ENCODE data around the gene ZFP91.

The ZFP91 gene

GRCh38 chr11:58631378-58631777 lies 52.5 kb downstream of the ZFP91 start:
- DNase-seq = no peak

GRCh38 chr11:58632510-58632909 lies 53.6 kb downstream of the ZFP91 start:
- no peak for DNase-seq

- DNase-seq = no peak
Observed at GRCh38 chr11:58636587-58636986, 57.7 kb downstream of the ZFP91 start.

DNA sequence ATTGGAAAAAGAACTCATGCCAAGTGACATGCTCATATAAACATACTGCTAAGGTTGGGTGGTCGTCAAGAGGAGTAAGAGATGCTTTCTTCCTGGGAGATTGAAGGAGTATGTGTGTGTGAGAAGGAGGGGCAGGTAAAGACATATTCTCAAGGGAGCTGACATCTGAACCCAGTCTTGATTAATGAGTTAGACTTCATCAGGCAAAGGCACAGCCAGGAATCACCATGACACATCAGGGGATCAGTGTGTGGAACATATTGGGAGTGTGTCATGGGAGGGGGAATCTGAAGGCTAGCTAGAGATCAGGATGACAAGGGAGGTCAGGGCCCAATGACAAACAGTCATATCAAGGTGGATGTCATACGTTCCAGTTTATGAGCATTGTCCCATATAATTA lies 58.5 kb downstream of the ZFP91 start:
- no peak for DNase-seq

DNA sequence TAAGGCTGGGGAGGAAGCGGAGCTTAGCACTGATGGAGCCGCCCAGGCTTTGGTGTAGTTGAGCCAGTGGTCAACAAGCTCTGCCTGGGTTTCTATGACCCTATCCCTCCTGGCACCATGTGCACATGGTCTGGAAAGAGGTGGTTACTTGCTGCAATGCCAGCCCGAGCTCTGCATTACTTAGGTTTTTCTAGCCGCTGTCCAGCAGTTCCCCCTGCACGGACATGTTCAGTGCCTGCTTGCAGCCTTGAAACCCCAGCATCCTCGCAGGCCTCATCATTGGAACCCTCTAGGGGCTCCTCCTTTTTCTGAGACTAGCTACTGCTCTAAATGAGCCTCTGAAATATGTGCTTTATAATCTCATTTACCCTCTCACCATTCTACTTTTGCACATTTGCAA lies 60.2 kb downstream of the ZFP91 start:
- no peak for DNase-seq

- no peak for DNase-seq
Observed at GRCh38 chr11:58639669-58640068, 60.8 kb downstream of the ZFP91 start.

DNA sequence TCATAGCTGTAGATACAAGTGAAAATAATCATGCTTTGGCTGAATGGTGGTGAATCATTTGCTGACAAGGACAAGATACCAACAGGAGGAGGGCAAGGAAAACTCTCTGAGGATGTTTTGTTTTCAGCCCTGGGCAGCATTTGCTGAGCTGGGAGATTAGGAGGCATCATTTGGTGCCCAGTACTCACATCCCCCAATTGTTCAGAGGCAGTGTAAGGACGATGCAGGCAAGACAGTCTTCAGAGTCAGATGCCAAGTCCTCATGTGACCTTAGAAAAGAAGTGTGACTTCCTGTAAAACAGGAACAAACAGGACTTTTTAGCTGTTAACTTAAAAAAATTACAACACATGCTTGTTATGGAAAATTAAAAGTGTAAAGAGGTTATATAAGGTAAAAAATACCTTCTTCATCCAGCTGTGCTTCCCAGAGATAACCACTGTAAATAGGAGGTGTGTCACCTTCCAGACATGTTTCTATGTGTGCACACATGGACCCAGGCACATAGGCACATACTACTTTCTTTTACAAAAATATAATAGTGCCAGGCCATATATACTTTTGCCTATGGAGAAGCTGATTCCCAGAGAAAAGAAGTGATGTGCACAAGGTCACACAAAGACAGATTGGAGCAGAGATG lies 61.6 kb downstream of the ZFP91 start:
- no peak for DNase-seq

DNA sequence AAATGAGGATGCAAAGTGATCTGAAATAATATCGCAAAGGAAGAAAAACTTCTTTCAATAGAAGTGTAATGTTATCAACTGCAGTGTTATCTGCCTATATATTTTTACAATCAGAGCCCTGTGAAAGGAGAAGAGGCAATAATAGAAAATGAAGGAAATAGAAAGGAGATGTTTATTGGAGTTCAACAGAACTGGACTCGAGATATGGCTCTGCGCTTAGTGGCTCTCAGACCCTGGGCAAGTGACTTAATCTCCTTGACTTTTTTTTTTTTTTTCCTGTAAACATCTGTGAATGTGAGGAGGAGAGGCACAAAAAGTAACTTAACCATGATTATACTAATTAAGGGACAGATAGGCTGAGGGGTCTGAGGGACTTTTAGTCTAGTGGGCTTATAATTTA lies 62.5 kb downstream of the ZFP91 start:
- DNase-seq = no peak

- no peak for DNase-seq
Observed at GRCh38 chr11:58641803-58642581, 63.1 kb downstream of the ZFP91 start.

DNA sequence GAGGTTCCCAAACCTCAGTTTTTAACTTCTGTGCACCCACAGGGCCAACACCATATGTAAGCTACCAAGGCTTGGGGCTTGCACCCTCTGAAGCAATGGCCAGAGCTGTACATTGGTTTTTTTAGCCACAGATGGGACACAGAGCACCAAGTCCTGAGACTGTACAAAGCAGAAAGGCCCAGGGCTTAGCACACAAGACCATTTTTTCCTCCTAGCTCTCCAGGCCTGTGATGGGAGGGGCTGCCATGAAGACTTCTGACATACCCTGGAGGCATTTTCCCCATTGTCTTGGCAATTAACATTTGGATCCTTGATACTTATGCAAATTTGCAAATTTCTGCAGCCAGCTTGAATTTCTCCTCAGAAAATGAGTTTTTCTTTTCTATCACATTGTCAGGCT lies 67.0 kb downstream of the ZFP91 start:
- DNase-seq = no peak

DNA sequence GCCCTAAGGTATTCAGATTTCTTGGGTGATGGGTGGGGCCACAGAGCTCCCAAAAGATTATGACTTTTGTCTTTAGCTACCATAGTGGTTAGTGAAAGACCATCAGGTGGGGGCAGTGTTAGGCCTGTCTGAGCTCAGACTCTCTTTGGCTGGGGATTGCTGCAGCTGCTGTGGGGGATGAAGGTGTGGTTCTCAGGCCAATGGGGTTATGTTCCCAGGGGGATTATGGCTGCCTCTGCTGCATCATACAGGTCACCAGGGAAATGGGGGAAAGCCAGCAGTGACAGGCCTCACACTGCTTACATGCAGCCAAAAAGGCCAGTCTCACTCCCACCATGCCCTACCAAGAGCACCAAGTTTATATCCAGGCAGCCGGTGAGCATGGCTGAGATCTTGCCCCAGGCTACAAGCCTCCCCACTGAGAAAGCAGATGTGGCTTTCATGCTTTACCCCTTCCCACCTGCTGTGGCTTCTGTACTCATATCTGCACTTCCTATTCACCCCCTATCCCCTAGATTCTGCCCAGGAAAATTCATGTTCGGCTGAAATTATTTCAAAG lies 68.4 kb downstream of the ZFP91 start:
- DNase-seq = no peak

GRCh38 chr11:58647866-58648265 lies 69.0 kb downstream of the ZFP91 start:
- DNase-seq = no peak

- DNase-seq = no peak
Observed at GRCh38 chr11:58649623-58650022, 70.8 kb downstream of the ZFP91 start.

- no peak for DNase-seq
Observed at GRCh38 chr11:58650496-58650895, 71.6 kb downstream of the ZFP91 start.

DNA sequence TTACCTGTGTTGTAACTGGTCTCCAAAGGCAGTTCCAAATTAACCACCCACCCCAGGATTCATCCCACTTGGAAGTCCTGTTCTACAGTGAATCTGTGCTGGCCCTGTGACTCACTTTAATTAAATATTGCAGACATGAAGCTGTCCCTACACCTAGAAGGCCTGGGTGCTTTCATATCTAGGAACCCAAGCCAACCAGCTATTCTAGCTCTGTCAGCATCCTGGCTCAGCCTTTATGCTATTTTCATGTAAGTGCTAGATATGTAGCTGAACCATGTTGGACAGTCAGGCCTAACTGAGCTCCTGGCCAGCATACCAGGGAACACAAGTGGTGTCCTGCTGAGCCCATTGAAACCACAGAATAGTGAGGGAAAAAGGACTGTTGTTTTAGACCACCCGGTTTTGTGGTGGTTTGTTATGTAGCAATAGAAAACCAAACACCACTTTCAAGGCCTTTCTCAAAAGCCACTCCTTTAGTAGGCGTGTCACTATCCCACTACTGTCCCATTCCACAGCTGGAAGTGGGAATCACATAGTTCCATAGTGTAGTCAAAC lies 73.9 kb downstream of the ZFP91 start:
- no peak for DNase-seq

DNA sequence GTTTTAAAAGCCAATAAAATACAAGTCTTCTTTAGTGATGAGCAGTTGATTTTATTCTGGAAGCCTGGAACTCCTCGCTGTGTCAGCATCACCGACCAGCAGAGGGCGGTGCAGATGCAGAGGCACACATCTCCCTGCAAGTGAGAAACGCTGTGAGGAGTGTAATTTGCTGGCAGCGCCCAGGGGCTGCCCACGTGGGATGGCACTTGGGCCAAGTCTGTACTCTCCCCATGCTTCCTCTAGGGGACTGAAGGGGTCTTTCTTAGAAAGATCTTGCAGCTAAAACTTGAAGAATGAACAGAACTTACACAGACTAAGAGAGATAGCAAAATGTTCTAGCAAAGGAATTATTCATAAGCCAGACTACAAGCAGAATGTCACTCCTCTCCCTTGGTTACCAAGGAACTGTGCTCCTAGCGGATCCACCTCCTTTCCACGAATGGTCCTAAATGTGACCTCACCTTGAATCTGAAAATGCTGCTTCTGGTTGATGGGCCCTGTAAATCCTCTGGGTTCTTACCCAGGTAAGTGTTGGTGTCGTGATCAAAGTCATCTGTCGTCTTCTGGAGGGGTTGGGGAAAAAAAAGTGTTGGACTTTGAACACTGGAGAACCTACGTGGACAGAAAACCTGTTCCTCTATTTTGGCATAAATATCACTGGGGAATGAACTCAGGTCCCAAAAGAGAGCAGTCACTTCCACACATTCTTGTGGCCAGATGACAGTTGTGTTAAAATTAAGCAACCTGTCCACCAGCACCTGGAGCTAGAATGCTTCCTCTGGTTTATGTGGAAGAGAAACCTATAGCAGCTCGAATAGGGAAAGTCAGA lies 75.4 kb downstream of the ZFP91 start:
- peak; percentile 85 to 86 for DNase-seq

GRCh38 chr11:58654908-58655296 lies 76.0 kb downstream of the ZFP91 start:
- peak in 1 of 2 experiments; percentile 26 for DNase-seq

GRCh38 chr11:58656348-58656747 lies 77.5 kb downstream of the ZFP91 start:
- DNase-seq = no peak

DNA sequence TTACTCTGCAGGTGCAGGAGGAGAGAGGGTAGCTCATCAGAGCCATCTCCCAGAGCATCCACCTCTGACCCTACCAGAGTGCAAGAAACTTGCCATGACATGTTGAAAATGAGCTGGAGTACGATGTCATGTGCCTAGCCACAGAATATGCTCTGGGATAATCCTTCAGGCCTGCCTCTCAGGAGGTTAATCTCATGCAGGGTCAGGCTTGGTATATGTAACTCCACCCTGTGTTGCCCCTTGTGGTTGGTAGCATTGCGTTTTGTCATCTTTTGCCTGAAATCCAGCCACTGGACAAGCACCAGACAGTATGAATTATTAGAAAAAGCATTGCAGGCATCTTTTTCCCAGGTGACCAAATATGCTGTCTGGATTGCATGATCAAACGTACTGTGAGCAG lies 79.8 kb downstream of the ZFP91 start:
- DNase-seq = no peak

- DNase-seq = no peak
Observed at GRCh38 chr11:58659404-58659803, 80.5 kb downstream of the ZFP91 start.

- DNase-seq = no peak
Observed at GRCh38 chr11:58659910-58660570, 81.2 kb downstream of the ZFP91 start.

Data from activated T-cell treated with anti-CD3 and anti-CD28 coated beads, Interleukin-2, amount 50 U/mL, for 48 hours (primary cell).